ENCODE measurements around the gene ISCA1.

Gene ISCA1

GRCh38 chr9:86242071-86242470, 40.3 kb downstream of the ISCA1 start:
- Histone ChIP-seq H3K4me3 (ENCODE audit: insufficient read depth, low read depth, low read length, poor library complexity, severe bottlenecking) (no peak overlapping the region), H3K27me3 (replicated peaks; ENCODE audit: control insufficient read depth, insufficient read depth, low read length, poor library complexity, severe bottlenecking) (no peaks in the 10 kb centered on the region), H3K9me3 (ENCODE audit: control insufficient read depth, low read length) (no peaks in the 10 kb centered on the region), H3K27ac (ENCODE audit: insufficient read depth, low read length, poor library complexity, severe bottlenecking) (no peak overlapping the region), H3K36me3 (ENCODE audit: control insufficient read depth, insufficient read depth, low read length) (no peaks in the 10 kb centered on the region), H3K4me1 (ENCODE audit: control insufficient read depth, insufficient read depth, low read length, poor library complexity, severe bottlenecking) (no peaks in the 10 kb centered on the region)
- DNase-seq = no peak

DNA sequence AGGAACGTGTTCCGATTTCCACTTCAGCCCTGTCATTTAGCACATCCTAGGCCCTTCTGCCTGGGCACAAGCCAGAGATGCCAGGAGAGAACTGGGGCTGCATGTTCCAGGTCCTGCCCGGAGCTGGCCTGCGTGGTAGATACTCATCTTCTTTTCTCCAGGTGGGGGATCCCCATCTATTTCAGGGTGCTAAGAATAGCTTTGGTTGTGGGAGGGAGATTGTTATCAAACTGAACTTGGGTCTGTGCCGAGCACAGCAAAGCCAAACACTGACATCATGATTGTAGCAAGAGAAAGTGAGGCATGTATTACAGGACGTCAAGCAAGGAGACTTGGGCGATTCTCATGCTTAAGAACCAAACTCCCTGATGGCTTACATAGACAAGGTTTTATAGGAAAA, 41.1 kb downstream of the ISCA1 start:
- Histone ChIP-seq H3K36me3 (ENCODE audit: control insufficient read depth, insufficient read depth, low read length) (no peaks in the 10 kb centered on the region), H3K9me3 (ENCODE audit: control insufficient read depth, low read length) (no peaks in the 10 kb centered on the region), H3K4me1 (ENCODE audit: control insufficient read depth, insufficient read depth, low read length, poor library complexity, severe bottlenecking) (no peaks in the 10 kb centered on the region), H3K4me3 (ENCODE audit: insufficient read depth, low read depth, low read length, poor library complexity, severe bottlenecking) (no peak overlapping the region), H3K27me3 (replicated peaks; ENCODE audit: control insufficient read depth, insufficient read depth, low read length, poor library complexity, severe bottlenecking) (no peaks in the 10 kb centered on the region), H3K27ac (ENCODE audit: insufficient read depth, low read length, poor library complexity, severe bottlenecking) (no peak overlapping the region)
- DNase-seq = no peak

DNA sequence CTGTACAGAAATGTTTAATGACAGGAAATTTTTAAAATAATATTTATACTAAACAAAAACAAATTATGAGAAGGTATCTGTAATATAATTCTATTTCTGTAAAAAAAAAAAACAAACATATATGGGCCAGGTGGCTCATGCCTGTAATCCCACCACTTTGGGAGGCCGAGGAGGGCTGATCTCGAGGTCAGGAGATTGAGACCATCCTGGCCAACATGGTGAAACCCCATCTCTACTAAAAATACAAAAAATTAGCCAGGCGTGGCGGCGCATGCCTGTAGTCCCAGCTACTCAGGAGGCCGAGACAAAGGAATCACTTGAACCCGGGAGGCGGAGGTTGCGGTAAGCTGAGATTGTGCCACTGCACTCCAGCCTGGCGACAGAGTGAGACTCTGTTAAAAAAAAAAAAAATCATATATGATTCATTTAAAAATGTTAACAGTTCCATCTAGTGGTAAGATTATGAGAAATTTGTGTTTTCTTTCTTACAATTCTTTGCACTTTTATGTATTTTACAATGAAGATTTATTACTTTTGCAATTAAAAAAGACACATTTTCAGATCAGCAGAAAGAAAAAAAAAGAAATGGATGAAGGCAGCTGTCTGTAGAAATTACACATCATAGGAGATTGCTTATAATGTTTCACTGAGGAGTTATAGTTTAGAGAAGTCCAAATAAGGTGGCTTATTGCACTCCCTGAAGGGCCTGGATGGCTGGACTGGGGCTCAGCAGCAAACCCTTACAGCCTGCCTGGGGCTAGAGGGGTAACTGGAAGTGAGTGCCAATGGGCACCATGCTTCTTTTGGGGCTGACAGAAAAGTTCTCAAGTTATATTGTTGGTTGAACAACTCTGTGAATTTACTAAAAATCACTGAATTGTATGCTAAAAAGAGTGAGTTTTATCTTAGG, 43.2 kb downstream of the ISCA1 start:
- H3K4me3 ChIP-seq (ENCODE audit: insufficient read depth, low read depth, low read length, poor library complexity, severe bottlenecking) = no peak overlapping the region
- H3K4me1 ChIP-seq (ENCODE audit: control insufficient read depth, insufficient read depth, low read length, poor library complexity, severe bottlenecking) = no peaks in the 10 kb centered on the region
- no peaks in the 10 kb centered on the region for H3K9me3 ChIP-seq (ENCODE audit: control insufficient read depth, low read length)
- no peak overlapping the region for H3K27ac ChIP-seq (ENCODE audit: insufficient read depth, low read length, poor library complexity, severe bottlenecking)
- no peaks in the 10 kb centered on the region for H3K36me3 ChIP-seq (ENCODE audit: control insufficient read depth, insufficient read depth, low read length)
- no peak for DNase-seq
- H3K27me3 ChIP-seq (replicated peaks; ENCODE audit: control insufficient read depth, insufficient read depth, low read length, poor library complexity, severe bottlenecking) = no peaks in the 10 kb centered on the region

DNA sequence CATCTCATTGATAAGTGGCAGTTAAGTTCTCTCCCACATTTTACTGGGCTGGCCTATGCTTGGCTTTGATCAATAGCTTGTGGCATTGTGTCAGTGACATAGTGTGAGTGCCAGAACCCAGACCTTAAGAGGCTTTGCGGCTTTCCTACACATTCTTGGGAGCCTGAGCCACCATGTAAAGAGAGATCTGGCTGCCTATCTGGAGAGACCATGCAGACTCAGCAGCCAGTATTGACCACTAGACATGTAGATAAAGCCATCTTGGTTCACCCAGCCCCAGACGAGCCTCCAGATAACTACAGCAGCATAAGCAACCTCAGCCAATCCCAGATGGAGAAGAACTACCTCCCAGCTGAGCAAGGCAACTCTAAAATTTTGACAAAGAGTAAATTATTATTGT, 51.5 kb downstream of the ISCA1 start:
- Histone ChIP-seq H3K36me3 (ENCODE audit: control insufficient read depth, insufficient read depth, low read length) (no peaks in the 10 kb centered on the region), H3K4me3 (ENCODE audit: insufficient read depth, low read depth, low read length, poor library complexity, severe bottlenecking) (no peak overlapping the region), H3K27me3 (replicated peaks; ENCODE audit: control insufficient read depth, insufficient read depth, low read length, poor library complexity, severe bottlenecking) (no peaks in the 10 kb centered on the region), H3K9me3 (ENCODE audit: control insufficient read depth, low read length) (no peaks in the 10 kb centered on the region), H3K4me1 (ENCODE audit: control insufficient read depth, insufficient read depth, low read length, poor library complexity, severe bottlenecking) (no peaks in the 10 kb centered on the region), H3K27ac (ENCODE audit: insufficient read depth, low read length, poor library complexity, severe bottlenecking) (no peak overlapping the region)
- no peak for DNase-seq

DNA sequence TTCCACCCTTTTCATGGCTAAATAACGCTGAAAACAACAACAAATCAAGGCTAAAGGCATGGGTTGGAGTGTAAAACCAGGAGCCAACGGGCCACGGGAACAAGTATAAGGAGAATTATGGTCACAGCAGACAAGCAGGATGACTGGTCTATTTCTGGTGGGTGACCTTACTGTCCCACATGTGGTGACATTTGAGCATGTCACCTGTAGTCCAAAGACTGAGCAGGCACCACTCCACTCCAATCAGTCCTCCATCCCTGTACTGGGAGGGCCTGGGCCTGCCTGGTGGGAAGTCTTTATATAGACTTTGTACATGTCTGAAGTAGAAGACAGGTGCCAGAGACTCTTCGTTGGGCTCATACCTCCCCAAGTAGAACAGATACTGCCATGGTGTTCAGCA, 59.7 kb downstream of the ISCA1 start:
- H3K4me3 ChIP-seq (ENCODE audit: insufficient read depth, low read depth, low read length, poor library complexity, severe bottlenecking) = no peak overlapping the region
- H3K27ac ChIP-seq (ENCODE audit: insufficient read depth, low read length, poor library complexity, severe bottlenecking) = no peak overlapping the region
- H3K27me3 ChIP-seq (replicated peaks; ENCODE audit: control insufficient read depth, insufficient read depth, low read length, poor library complexity, severe bottlenecking) = no peaks in the 10 kb centered on the region
- no peaks in the 10 kb centered on the region for H3K36me3 ChIP-seq (ENCODE audit: control insufficient read depth, insufficient read depth, low read length)
- H3K9me3 ChIP-seq (ENCODE audit: control insufficient read depth, low read length) = no peaks in the 10 kb centered on the region
- H3K4me1 ChIP-seq (ENCODE audit: control insufficient read depth, insufficient read depth, low read length, poor library complexity, severe bottlenecking) = no peaks in the 10 kb centered on the region
- DNase-seq = no peak

DNA sequence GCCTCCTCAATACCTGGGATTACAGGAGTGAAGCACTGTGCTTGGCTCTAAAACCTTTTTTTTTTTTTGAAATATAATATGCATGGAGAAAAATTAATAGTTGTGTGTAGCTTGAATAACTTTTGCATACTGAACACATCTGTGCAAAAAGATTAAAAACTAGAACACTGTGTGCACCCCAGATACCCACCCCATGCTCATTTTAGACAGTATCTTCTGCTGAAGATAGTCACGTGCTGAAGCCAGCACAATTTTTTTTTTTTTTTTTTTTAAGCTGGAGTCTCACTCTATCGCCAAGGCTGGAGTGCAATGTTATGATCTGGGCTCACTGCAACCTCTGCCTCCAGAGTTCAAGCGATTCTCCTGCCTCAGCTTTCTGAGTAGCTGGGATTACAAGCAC, 62.7 kb downstream of the ISCA1 start:
- Histone ChIP-seq H3K36me3 (ENCODE audit: control insufficient read depth, insufficient read depth, low read length) (no peaks in the 10 kb centered on the region), H3K27me3 (replicated peaks; ENCODE audit: control insufficient read depth, insufficient read depth, low read length, poor library complexity, severe bottlenecking) (no peaks in the 10 kb centered on the region), H3K9me3 (ENCODE audit: control insufficient read depth, low read length) (no peaks in the 10 kb centered on the region), H3K4me3 (ENCODE audit: insufficient read depth, low read depth, low read length, poor library complexity, severe bottlenecking) (no peak overlapping the region), H3K27ac (ENCODE audit: insufficient read depth, low read length, poor library complexity, severe bottlenecking) (no peak overlapping the region), H3K4me1 (ENCODE audit: control insufficient read depth, insufficient read depth, low read length, poor library complexity, severe bottlenecking) (no peaks in the 10 kb centered on the region)
- no peak for DNase-seq

GRCh38 chr9:86217076-86217755, 65.1 kb downstream of the ISCA1 start:
- no peak for DNase-seq
- no peaks in the 10 kb centered on the region for H3K36me3 ChIP-seq (ENCODE audit: control insufficient read depth, insufficient read depth, low read length)

More at GRCh38 chr9:86217076-86217755, 65.1 kb downstream of the ISCA1 start:
- H3K4me1 ChIP-seq (ENCODE audit: control insufficient read depth, insufficient read depth, low read length, poor library complexity, severe bottlenecking) = no peaks in the 10 kb centered on the region
- no peak overlapping the region for H3K4me3 ChIP-seq (ENCODE audit: insufficient read depth, low read depth, low read length, poor library complexity, severe bottlenecking)
- H3K9me3 ChIP-seq (ENCODE audit: control insufficient read depth, low read length) = no peaks in the 10 kb centered on the region
- no peaks in the 10 kb centered on the region for H3K27me3 ChIP-seq (replicated peaks; ENCODE audit: control insufficient read depth, insufficient read depth, low read length, poor library complexity, severe bottlenecking)
- H3K27ac ChIP-seq (ENCODE audit: insufficient read depth, low read length, poor library complexity, severe bottlenecking) = no peak overlapping the region
